Thyroid gland (tissue), 4 donors: ENCODE data around the gene WDR73. TPM values are rescaled to one million over a fixed set of nuclear protein-coding genes. Genes with fewer than 3 reads are reported as not detected.

ENCODE experiments used
- DNase-seq, 2 donors: peaks; one replicate each; pipeline ENCODE4 v3.0.0-alpha.2; 2019
- H3K27ac ChIP-seq, 3 donors: fragments of 200-600 bp; sonication (generic); 1 replicate in 2 of 3; 2 replicates in 1 of 3; pipeline ENCODE4 v1.5.1; 2016 to 2019; ENCODE audit warnings: mild to moderate bottlenecking in 1 of 3, moderate library complexity in 1 of 3
- H3K27me3 ChIP-seq: fragments of 200-600 bp; sonication (generic); one replicate; pipeline ENCODE4 v1.5.1; 2019
- H3K36me3 ChIP-seq, 2 donors: fragments of 200-600 bp; sonication (generic); one replicate each; pipeline ENCODE4 v1.5.1; 2016 to 2019
- H3K4me1 ChIP-seq, 2 donors: fragments of 200-600 bp; sonication (generic); one replicate each; pipeline ENCODE4 v1.5.1; 2017 to 2019
- H3K4me3 ChIP-seq, 3 donors: fragments of 200-600 bp; sonication (generic); replicated peaks in 1 of 3; 1 replicate in 2 of 3; 2 replicates in 1 of 3; pipeline ENCODE4 v1.5.1; 2016; ENCODE audit warnings: mild to moderate bottlenecking in 1 of 3
- H3K9me3 ChIP-seq: fragments of 200-600 bp; sonication (generic); one replicate; pipeline ENCODE4 v1.5.1; 2017
- CTCF ChIP-seq, 6 experiments: fragments of 200-600 bp in 3 of 6; fragments of 450-650 bp in 3 of 6; sonication (generic) in 3 of 6; IDR thresholded peaks; one replicate each; pipeline ENCODE4 v1.5.1; 2016 to 2019; ENCODE audit warnings: antibody characterized with exemption in 6 of 6, mild to moderate bottlenecking in 2 of 6, inconsistent platforms in 1 of 6, moderate library complexity in 1 of 6
- POLR2A ChIP-seq, 2 donors: fragments of 450-650 bp; IDR thresholded peaks; one replicate each; pipeline ENCODE4 v1.6.1; 2017; ENCODE audit warnings: antibody characterized with exemption in 2 of 2, mild to moderate bottlenecking in 2 of 2, moderate library complexity in 1 of 2
- WGBS, 2 donors: methylation state at CpG; one replicate each; pipeline ENCODE4 v1.1.5; 2017; 5-methylcytosine and 5-hydroxymethylcytosine counted together
- intact Hi-C: fragments of 100-400 bp; cut with DNase I; formaldehyde crosslinking; loops from one replicate; pipeline ENCODE4 v1.15.1; 2023
- total RNA-seq, 4 donors: library from RNA; depleted of rRNA; stranded (reverse); fragments of >200 nt; gene quantifications; one replicate each; pipeline ENCODE4 v1.2.3, GENCODE V29; 2016

The WDR73 gene
- total RNA-seq, 4 donors from 2014 or later, result 37.5 to 63.3 (median 41.1) TPM

- intact Hi-C loops, result no loop called here
- H3K27me3 ChIP-seq, result no peaks in the 10 kb centered on the region
- H3K4me1 ChIP-seq, result peaks cover 33 to 36% of the 10 kb centered on the region in 2 donors
- H3K9me3 ChIP-seq, result no peaks in the 10 kb centered on the region
- 32 to 33% methylated on average over 22 to 23 of the region's 23 CpGs for WGBS, 2 donors
- no peak for TF ChIP-seq CTCF (IDR thresholded peaks at IDR 0.05)
- no peak for TF ChIP-seq POLR2A (IDR thresholded peaks at IDR 0.05)
- peak overlapping the region; percentile 17 to 52 (median 35) for H3K4me3 ChIP-seq
- peak overlapping the region; percentile 89 to 93 (median 91) for H3K27ac ChIP-seq
- no peak for DNase-seq
- H3K36me3 ChIP-seq, result peaks cover 0 to 2% of the 10 kb centered on the region in 2 donors
Observed at GRCh38 chr15:84634228-84634837, 19.8 kb downstream of the WDR73 start.

- WGBS, 2 donors, result 0 to 1% methylated on average over 31 to 42 of the region's 105 CpGs
- no peaks in the 10 kb centered on the region for H3K9me3 ChIP-seq
- peak overlapping the region; percentile 89 to 93 (median 91) for H3K27ac ChIP-seq
- H3K4me1 ChIP-seq, result peaks cover 33 to 36% of the 10 kb centered on the region in 2 donors
- no peak for TF ChIP-seq CTCF (IDR thresholded peaks at IDR 0.05)
- TF ChIP-seq POLR2A (IDR thresholded peaks at IDR 0.05), result peak in 1 of 2 donors; percentile 27
- no peaks in the 10 kb centered on the region for H3K36me3 ChIP-seq
- DNase-seq, result peak; percentile 66 to 71
- H3K27me3 ChIP-seq, result no peaks in the 10 kb centered on the region
- intact Hi-C loops, result no loop called here
- peak overlapping the region; percentile 17 to 52 (median 35) for H3K4me3 ChIP-seq
Observed at GRCh38 chr15:84633311-84634227, 20.5 kb downstream of the WDR73 start.

- DNase-seq, result no peak
- Histone ChIP-seq H3K9me3 (no peaks in the 10 kb centered on the region), H3K4me1 (peaks cover 27 to 28% of the 10 kb centered on the region in 2 donors), H3K27me3 (no peaks in the 10 kb centered on the region), H3K4me3 (peak overlapping the region; percentile 31 to 43 (median 32)), H3K27ac (peak overlapping the region; percentile 52 to 82 (median 78)), H3K36me3 (no peaks in the 10 kb centered on the region)
- TF ChIP-seq CTCF (IDR thresholded peaks at IDR 0.05), result no peak
- TF ChIP-seq POLR2A (IDR thresholded peaks at IDR 0.05), result no peak
- WGBS, 2 donors, result 37 to 49% methylated on average over 7 of the region's 7 CpGs
- intact Hi-C loops, result no loop called here
Observed at GRCh38 chr15:84631706-84632272, 22.3 kb downstream of the WDR73 start.

GRCh38 chr15:84629033-84629432, 25.1 kb downstream of the WDR73 start:
- no peak overlapping the region for H3K27ac ChIP-seq
- DNase-seq, result no peak
- no peak for TF ChIP-seq POLR2A (IDR thresholded peaks at IDR 0.05)
- no peak for TF ChIP-seq CTCF (IDR thresholded peaks at IDR 0.05)
- H3K4me1 ChIP-seq, result peaks cover 13 to 19% of the 10 kb centered on the region in 2 donors
- 92 to 94% methylated on average over 9 of the region's 9 CpGs for WGBS, 2 donors
- H3K9me3 ChIP-seq, result no peaks in the 10 kb centered on the region
- no peaks in the 10 kb centered on the region for H3K36me3 ChIP-seq
- no peaks in the 10 kb centered on the region for H3K27me3 ChIP-seq
- intact Hi-C loops, result no loop called here
- no peak overlapping the region for H3K4me3 ChIP-seq
